GM12892 (cell line): ENCODE data around the gene GUCA2A.

ENCODE experiments used
- POLR2A ChIP-seq: IDR thresholded peaks from 2 replicates; pipeline ENCODE4 v1.6.1; 2011; ENCODE audit warnings: low read depth, low read length, control low read depth
- POLR2AphosphoS5 ChIP-seq: IDR thresholded peaks from 2 replicates; pipeline ENCODE4 v1.6.1; 2011; ENCODE audit warnings: low read depth, low read length, control low read depth
- TAF1 ChIP-seq: IDR thresholded peaks from 2 replicates; pipeline ENCODE4 v1.6.1; 2011; ENCODE audit warnings: low read depth, mild to moderate bottlenecking, control low read depth, low read length, borderline replicate concordance

DNA sequence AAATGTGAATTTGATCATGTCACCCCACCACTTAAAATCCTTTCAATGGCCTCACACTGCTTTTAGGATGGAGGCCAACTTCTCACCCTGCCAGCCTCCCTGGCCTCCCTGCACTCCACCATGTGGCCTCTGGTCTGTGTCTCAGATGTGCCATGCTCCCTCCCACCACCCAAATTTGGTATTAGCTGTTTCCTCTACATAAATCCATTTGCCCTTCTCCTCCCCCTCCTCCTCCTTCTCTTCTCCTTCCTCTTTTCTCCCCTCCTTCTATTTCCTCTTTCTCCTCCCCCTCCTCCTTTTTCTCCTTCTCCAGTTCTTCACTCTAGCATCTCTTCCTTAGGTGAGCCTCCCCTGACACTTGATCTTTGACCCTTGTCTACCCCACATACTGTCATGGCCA is 28.1 kb downstream of the GUCA2A start:
- no peak for TF ChIP-seq POLR2A
- no peak for TF ChIP-seq POLR2AphosphoS5
- TF ChIP-seq TAF1 = no peak
